Ascending aorta (tissue), 2 donors: ENCODE measurements around the gene ABI3. TPM values are rescaled to one million over a fixed set of nuclear protein-coding genes. Genes with fewer than 3 reads are reported as not detected.

ENCODE experiments used
- DNase-seq, 2 donors: peaks; one replicate each; pipeline ENCODE4 v3.0.0-alpha.2; 2019; ENCODE audit warnings: low spot score in 2 of 2
- H3K27ac ChIP-seq, 2 donors: fragments of 200-600 bp; sonication (generic); one replicate each; pipeline ENCODE4 v1.5.1; 2016 to 2017; ENCODE audit warnings: mild to moderate bottlenecking in 1 of 2
- H3K27me3 ChIP-seq: fragments of 200-600 bp; sonication (generic); one replicate; pipeline ENCODE4 v1.5.1; 2017
- H3K36me3 ChIP-seq, 2 donors: fragments of 200-600 bp; sonication (generic); one replicate each; pipeline ENCODE4 v1.5.1; 2016
- H3K4me1 ChIP-seq, 2 donors: fragments of 200-600 bp; sonication (generic); one replicate each; pipeline ENCODE4 v1.5.1; 2016 to 2017; ENCODE audit warnings: mild to moderate bottlenecking in 1 of 2
- H3K4me3 ChIP-seq, 2 donors: fragments of 200-600 bp; sonication (generic); one replicate each; pipeline ENCODE4 v1.5.1; 2016 to 2017; ENCODE audit warnings: mild to moderate bottlenecking in 1 of 2
- H3K9me3 ChIP-seq, 2 donors: fragments of 200-600 bp; sonication (generic); one replicate each; pipeline ENCODE4 v1.5.1; 2016
- intact Hi-C: fragments of 100-400 bp; cut with DNase I; formaldehyde crosslinking; loops from one replicate; pipeline ENCODE4 v1.15.1; 2023
- total RNA-seq: library from RNA; depleted of rRNA; stranded (reverse); fragments of >200 nt; gene quantifications from one replicate; pipeline ENCODE4 v1.1.0, GENCODE V29; 2016
- TF ChIP-seq, protein P1 (sequence below), 3 experiments: fragments of 200-600 bp in 2 of 3; fragments of 450-650 bp in 1 of 3; sonication (generic) in 2 of 3; IDR thresholded peaks; one replicate each; pipeline ENCODE4 v1.5.1; 2016 to 2019; ENCODE audit warnings: antibody characterized with exemption in 3 of 3, mild to moderate bottlenecking in 1 of 3, moderate library complexity in 1 of 3

The ABI3 gene
- total RNA-seq, 1 donor from 2014 or later, result 35.1 TPM

DNA sequence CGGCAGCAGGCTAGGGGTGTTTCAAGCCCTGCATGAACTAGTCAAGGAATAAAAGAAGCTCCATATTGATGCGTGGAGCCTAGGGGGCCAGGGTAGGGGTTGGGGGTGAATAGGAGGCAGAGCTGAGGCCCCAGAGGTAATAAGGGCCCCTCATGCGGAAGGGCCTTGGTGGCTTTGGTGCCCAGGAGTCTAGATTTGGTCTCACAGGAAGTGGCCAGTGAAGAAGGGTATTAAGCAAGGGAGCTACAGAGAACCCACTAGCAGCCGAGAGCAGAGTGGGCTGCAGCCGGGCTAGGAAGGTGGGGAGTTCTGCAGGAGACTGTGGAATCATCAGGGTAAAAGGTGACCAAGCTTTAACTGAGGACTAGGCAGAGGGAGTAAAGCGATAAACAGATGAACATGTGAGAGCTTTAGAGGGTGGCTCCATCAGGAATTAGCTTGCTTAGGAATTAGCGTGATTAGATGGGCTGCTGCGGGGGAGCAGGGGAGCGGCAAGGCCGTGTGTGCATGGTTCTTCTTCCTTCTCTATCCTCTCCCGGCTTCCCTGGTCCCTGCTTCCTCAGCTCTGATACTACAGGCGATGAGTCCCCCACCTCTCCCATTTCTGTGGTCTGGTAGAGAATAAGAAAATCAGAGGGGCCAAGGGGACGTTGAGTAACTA is 10.0 kb upstream of the ABI3 start:
- no peaks in the 10 kb centered on the region for H3K27me3 ChIP-seq
- H3K9me3 ChIP-seq, result no peaks in the 10 kb centered on the region
- TF ChIP-seq, protein P1, sequence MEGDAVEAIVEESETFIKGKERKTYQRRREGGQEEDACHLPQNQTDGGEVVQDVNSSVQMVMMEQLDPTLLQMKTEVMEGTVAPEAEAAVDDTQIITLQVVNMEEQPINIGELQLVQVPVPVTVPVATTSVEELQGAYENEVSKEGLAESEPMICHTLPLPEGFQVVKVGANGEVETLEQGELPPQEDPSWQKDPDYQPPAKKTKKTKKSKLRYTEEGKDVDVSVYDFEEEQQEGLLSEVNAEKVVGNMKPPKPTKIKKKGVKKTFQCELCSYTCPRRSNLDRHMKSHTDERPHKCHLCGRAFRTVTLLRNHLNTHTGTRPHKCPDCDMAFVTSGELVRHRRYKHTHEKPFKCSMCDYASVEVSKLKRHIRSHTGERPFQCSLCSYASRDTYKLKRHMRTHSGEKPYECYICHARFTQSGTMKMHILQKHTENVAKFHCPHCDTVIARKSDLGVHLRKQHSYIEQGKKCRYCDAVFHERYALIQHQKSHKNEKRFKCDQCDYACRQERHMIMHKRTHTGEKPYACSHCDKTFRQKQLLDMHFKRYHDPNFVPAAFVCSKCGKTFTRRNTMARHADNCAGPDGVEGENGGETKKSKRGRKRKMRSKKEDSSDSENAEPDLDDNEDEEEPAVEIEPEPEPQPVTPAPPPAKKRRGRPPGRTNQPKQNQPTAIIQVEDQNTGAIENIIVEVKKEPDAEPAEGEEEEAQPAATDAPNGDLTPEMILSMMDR (IDR thresholded peaks at IDR 0.05), result no peak
- H3K27ac ChIP-seq, result no peak overlapping the region
- H3K36me3 ChIP-seq, result no peaks in the 10 kb centered on the region
- no peaks in the 10 kb centered on the region for H3K4me1 ChIP-seq
- no peak overlapping the region for H3K4me3 ChIP-seq
- DNase-seq, result no peak
- intact Hi-C loops, result no loop called here

DNA sequence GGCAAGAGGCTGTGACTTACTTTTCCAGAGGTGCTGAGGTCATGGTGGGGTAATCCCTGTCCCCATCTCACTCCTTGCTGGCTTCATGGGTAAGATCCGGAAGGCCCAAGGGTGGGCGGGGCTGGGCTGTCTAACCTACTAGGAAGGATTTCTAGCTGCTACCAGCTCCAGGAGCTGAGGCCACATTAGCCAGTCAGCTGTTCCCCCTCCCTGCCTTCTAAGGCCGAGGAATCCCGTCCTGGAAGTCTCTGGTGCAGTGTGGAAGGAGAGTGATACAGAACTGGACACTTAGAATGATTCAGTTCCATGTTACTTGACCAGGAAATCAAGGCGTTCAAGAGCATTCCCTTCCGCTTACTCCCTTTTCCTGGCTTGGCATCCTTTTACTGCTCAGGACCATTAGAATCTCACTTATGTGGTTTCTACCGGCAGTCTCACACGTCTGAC is 9.0 kb upstream of the ABI3 start:
- DNase-seq, result no peak
- Histone ChIP-seq H3K4me1 (no peaks in the 10 kb centered on the region), H3K4me3 (no peak overlapping the region), H3K36me3 (no peaks in the 10 kb centered on the region), H3K27ac (no peak overlapping the region), H3K27me3 (no peaks in the 10 kb centered on the region), H3K9me3 (no peaks in the 10 kb centered on the region)
- TF ChIP-seq, protein P1 (IDR thresholded peaks at IDR 0.05), result no peak
- intact Hi-C loops, result no loop called here

DNA sequence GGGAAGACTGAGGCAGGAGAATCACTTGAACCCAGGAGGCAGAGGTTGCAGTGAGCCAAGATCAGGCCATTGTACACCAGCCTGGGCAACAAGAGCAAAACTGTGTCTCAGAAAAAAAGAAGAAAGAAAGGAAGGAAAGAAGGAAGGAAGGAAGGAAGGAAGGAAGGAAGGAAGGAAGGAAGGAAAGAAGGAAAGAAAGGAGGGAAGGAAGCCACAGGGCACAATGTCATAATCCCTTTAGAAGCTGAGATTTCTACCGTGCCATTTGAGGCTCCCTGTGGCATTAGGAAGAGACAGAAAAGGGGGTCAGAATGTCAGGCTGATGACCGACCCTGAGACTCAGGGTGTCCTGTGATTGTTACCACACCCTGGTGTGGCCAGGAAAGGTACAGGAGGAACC is 6.7 kb upstream of the ABI3 start:
- no peaks in the 10 kb centered on the region for H3K4me1 ChIP-seq
- intact Hi-C loops, result no loop called here

DNA sequence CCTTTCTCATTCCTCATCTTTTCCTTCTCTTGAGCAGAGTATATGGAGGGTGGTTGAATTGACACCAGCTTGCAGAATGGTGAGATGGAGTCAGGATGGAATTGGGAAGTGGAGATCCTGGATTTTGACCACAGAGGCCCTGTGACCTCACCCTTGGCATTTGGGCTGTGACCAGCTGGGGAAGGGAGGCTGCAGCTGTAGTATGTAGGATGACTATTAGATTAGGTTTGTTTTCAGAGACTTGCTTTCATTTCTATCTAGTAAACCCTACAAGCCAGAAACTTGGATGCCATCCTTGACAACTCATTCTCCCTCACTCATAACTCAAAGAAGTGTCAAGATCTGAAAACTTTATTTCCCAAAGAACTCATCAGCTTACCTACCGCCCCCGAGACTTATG is 6.0 kb upstream of the ABI3 start:
- Histone ChIP-seq H3K9me3 (no peaks in the 10 kb centered on the region), H3K27ac (no peak overlapping the region), H3K4me3 (no peak overlapping the region), H3K4me1 (no peaks in the 10 kb centered on the region), H3K27me3 (no peaks in the 10 kb centered on the region), H3K36me3 (no peaks in the 10 kb centered on the region)
- intact Hi-C loops, result no loop called here
- TF ChIP-seq, protein P1 (IDR thresholded peaks at IDR 0.05), result no peak
- DNase-seq, result no peak

More for the DNA sequence above, 6.7 kb upstream of the ABI3 start:
- TF ChIP-seq, protein P1 (IDR thresholded peaks at IDR 0.05), result no peak
- Histone ChIP-seq H3K36me3 (no peaks in the 10 kb centered on the region), H3K4me3 (no peak overlapping the region), H3K27ac (no peak overlapping the region), H3K9me3 (no peaks in the 10 kb centered on the region), H3K27me3 (no peaks in the 10 kb centered on the region)
- DNase-seq, result no peak

DNA sequence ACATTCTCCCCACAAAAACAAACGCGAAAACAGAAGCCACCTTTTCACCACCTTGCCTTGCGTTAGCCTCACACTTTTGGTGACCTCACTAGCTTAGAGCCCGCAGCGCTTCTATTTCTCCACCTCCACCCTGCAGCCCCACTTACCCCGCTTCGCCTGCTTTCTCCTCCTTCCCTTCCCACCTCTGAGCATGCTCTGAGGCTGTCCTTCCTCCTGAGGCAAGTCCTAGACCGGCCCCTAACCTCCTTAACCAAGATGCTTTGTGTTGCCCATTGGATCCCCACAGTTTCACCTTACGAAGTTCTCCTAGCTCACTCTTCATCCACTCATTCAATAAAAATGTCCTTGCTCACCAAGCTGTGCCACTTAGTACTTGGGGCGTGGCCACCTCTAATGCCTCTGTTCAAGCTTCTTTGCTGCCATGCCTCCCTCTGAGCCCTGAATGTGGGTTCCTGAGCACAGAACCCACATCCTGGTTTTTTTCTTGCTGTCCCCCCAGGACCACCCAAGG is 1.4 kb upstream of the ABI3 start:
- H3K36me3 ChIP-seq, result no peaks in the 10 kb centered on the region
- TF ChIP-seq, protein P1 (IDR thresholded peaks at IDR 0.05), result no peak
- DNase-seq, result no peak
- no peak overlapping the region for H3K4me3 ChIP-seq
- no peaks in the 10 kb centered on the region for H3K27me3 ChIP-seq
- no peaks in the 10 kb centered on the region for H3K4me1 ChIP-seq
- no peak overlapping the region for H3K27ac ChIP-seq
- H3K9me3 ChIP-seq, result no peaks in the 10 kb centered on the region
- intact Hi-C loops, result no loop called here
